ENCODE measurements around the gene ITGB1BP2.

DNA sequence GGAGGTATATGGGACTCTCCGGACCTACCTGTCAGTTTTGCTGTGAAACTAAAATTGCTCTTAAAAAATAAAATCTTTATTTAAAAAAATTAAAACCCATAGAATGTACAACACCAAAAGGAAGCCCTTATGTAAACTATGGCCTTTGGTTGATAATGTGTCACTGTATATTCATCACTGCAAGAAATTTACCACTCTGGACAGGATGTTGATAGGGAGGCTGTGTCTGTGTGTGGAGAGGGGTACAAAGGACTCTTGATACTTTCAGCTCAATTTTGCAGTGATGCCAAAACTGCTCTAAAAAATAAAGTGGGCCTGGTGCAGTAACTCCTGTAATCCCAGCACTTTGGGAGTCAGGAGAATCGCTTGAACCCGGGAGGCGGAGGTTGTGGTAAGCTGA is 44.7 kb upstream of the ITGB1BP2 start:
- TF ChIP-seq, protein P1, sequence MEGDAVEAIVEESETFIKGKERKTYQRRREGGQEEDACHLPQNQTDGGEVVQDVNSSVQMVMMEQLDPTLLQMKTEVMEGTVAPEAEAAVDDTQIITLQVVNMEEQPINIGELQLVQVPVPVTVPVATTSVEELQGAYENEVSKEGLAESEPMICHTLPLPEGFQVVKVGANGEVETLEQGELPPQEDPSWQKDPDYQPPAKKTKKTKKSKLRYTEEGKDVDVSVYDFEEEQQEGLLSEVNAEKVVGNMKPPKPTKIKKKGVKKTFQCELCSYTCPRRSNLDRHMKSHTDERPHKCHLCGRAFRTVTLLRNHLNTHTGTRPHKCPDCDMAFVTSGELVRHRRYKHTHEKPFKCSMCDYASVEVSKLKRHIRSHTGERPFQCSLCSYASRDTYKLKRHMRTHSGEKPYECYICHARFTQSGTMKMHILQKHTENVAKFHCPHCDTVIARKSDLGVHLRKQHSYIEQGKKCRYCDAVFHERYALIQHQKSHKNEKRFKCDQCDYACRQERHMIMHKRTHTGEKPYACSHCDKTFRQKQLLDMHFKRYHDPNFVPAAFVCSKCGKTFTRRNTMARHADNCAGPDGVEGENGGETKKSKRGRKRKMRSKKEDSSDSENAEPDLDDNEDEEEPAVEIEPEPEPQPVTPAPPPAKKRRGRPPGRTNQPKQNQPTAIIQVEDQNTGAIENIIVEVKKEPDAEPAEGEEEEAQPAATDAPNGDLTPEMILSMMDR (IDR thresholded peaks at IDR 0.05), result no peak
- TF ChIP-seq POLR2A (IDR thresholded peaks at IDR 0.05), result no peak
- TF ChIP-seq POLR2AphosphoS5 (IDR thresholded peaks at IDR 0.05), result no peak
